AG09309 (cell line): ENCODE data around the gene SLC8A1.

Source experiments
- DNase-seq: peaks from one replicate; pipeline ENCODE4 v3.0.0-alpha.2; 2010; ENCODE audit warnings: low read depth
- H3K4me3 ChIP-seq: 2 replicates; pipeline ENCODE4 v1.5.1; 2011; ENCODE audit warnings: mild to moderate bottlenecking, low read depth, low read length, moderate library complexity; ENCODE audit not compliant: control insufficient read depth
- CTCF ChIP-seq: IDR thresholded peaks from 2 replicates; pipeline ENCODE4 v1.5.1; 2011; ENCODE audit warnings: mild to moderate bottlenecking, low read depth, low read length, inconsistent platforms; ENCODE audit not compliant: insufficient read depth, control insufficient read depth; ENCODE audit errors: missing control alignments

Gene SLC8A1

GRCh38 chr2:40406485-40407289 is 45.2 kb downstream of the SLC8A1 start:
- H3K4me3 ChIP-seq: no peak overlapping the region
- no peak for DNase-seq
- TF ChIP-seq CTCF: no peak

- peak; percentile 50 for DNase-seq
- no peak overlapping the region for H3K4me3 ChIP-seq
- TF ChIP-seq CTCF: no peak
Observed at GRCh38 chr2:40405465-40405864, 46.4 kb downstream of the SLC8A1 start.

GRCh38 chr2:40404517-40404916 is 47.4 kb downstream of the SLC8A1 start:
- no peak for TF ChIP-seq CTCF
- no peak overlapping the region for H3K4me3 ChIP-seq
- no peak for DNase-seq

DNA sequence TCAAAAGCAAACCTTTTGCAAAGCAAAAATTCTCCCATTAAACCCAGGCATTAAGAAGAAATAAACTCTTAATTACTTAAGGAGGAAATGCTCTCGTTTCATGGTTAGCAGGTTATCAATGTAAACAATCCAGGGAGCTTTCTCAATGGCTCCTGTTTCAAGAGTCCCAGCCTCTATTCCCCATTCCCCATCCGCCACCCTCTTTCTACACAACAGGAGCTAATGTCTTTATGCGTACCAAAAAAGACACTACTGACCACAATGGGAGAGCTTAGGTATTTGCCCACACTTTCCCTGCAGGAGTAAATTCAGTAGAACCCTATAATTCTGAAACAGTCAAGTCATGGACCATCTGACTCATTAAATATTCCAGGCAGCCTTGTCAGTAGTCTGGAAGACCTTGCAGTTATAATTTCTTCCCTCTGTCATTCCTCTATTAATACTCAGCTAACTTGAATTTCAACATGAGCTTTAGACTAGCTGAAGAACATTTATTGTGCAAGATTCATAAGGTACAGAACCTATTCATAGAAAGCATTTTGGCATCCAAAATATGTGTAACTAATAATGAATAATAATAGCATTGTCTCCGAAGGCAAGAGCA is 48.6 kb downstream of the SLC8A1 start:
- TF ChIP-seq CTCF: no peak
- peak; percentile 87 for DNase-seq
- no peak overlapping the region for H3K4me3 ChIP-seq

DNA sequence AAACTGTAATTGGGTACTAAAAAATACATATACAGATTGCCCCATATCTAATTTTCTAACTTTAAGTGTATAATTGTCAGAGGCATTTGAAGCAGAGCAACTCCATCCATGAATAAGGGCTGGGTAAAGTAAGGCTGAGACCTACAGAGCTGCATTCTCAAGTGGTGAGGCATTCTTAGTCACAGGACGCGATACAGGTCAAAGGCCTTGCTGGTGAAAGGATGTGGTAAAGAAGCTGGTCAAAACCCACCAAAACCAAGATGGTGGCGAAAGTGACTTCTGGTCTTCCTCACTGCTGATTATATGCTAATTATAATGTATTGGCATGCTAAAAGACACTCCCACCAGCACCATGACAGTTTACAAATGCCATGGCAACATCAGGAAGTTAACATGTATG is 50.0 kb downstream of the SLC8A1 start:
- no peak for TF ChIP-seq CTCF
- peak; percentile 50 for DNase-seq
- no peak overlapping the region for H3K4me3 ChIP-seq

GRCh38 chr2:40400336-40400953 is 51.4 kb downstream of the SLC8A1 start:
- no peak for TF ChIP-seq CTCF
- no peak for DNase-seq
- H3K4me3 ChIP-seq: no peak overlapping the region
